ENCODE measurements around the gene ARHGAP26. TPM values are rescaled to one million over a fixed set of nuclear protein-coding genes. Genes with fewer than 3 reads are reported as not detected.

ARHGAP26 gene
- polyA plus RNA-seq, 3 donors: 26.5 to 56.8 (median 28.7) TPM

DNA sequence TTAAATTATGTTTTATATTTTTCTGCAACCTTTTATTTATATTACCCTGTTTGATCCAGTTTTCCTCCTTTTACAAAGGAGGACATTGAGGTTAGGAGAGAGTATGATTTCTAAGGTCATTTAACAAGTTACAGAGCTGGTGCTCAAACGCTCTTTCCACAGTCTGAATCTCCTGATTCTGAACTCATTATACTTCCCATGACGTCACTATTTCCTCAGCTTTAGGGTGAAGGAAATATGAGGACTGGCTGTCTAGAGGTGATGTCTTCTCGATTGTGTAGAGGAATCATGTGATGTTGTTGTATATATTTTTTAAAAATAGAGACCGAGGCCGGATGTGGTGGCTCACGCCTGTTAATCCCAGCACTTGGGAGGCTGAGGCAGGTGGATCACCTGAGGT is 140.0 kb downstream of the ARHGAP26 start:
- intact Hi-C loops (cut with micrococcal nuclease): no loop called here
- Histone ChIP-seq H3K79me2 (ENCODE audit: insufficient read depth, low read length) (no peaks in the 10 kb centered on the region), H3K27me3 (ENCODE audit: control insufficient read depth in 2 of 2, insufficient read depth in 2 of 2, low read length in 2 of 2) (no peaks in the 10 kb centered on the region), H3K9ac (ENCODE audit: insufficient read depth, low read length, poor library complexity, severe bottlenecking) (no peak overlapping the region), H3K36me3 (replicated peaks in 1 of 2; ENCODE audit: control insufficient read depth in 1 of 2, insufficient read depth in 2 of 2, low read length in 2 of 2) (peaks cover 99% of the 10 kb centered on the region in 2 donors), H3K4me2 (replicated peaks; ENCODE audit: extremely low read depth, low read length, poor library complexity, severe bottlenecking) (no peak overlapping the region), H2AFZ (ENCODE audit: insufficient read depth, low read depth, low read length, poor library complexity, severe bottlenecking) (no peak overlapping the region), H3K9me3 (replicated peaks in 1 of 2; ENCODE audit: control insufficient read depth in 1 of 2, insufficient read depth in 1 of 2, low read length in 2 of 2) (no peaks in the 10 kb centered on the region), H3K4me3 (replicated peaks in 1 of 3; ENCODE audit: low read depth in 2 of 3, low read length in 3 of 3) (no peak overlapping the region), H4K20me1 (ENCODE audit: insufficient read depth, low read length) (peaks cover 94% of the 10 kb centered on the region), H3K27ac (ENCODE audit: low read depth in 1 of 2, low read length in 2 of 2) (no peak overlapping the region), H3K4me1 (ENCODE audit: control insufficient read depth in 1 of 2, insufficient read depth in 2 of 2, low read length in 2 of 2) (no peaks in the 10 kb centered on the region)
- TF ChIP-seq CTCF (IDR thresholded peaks at IDR 0.05): no peak
- H3K4me1 Mint-ChIP-seq: no peaks in the 10 kb centered on the region
- no peak overlapping the region for H3K4me3 Mint-ChIP-seq
- H3K27me3 Mint-ChIP-seq (ENCODE audit: low read depth in 3 of 3): no peaks in the 10 kb centered on the region
- 96% methylated on average over 4 of the region's 6 CpGs for whole genome bisulfite sequencing (ENCODE audit: insufficient coverage)
- no peak overlapping the region for H3K27ac Mint-ChIP-seq
- peaks cover 91 to 95% of the 10 kb centered on the region in 2 donors for H3K36me3 Mint-ChIP-seq
- H3K9me3 Mint-ChIP-seq: no peaks in the 10 kb centered on the region
- DNase-seq: no peak

DNA sequence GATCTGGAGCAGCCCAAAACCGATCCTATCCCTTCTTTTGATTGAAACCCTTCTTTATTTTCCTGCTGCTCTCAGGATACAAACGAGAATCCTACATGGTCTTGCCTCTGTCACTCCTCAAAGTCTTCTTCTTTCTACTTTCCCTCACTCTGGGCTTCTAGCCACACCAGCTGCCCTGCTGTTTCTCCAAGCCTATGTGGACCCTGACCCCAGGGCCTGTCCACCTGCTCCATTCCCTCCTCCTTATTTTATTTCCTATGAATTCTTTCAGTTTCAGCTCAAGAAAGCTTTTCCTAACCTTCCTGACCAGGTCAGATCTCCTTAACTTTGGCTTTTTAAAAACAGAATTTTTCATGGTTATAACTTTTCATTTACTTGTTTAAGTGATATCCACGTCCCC is 141.0 kb downstream of the ARHGAP26 start:
- H3K4me3 Mint-ChIP-seq: no peak overlapping the region
- H3K36me3 Mint-ChIP-seq: peaks cover 92 to 96% of the 10 kb centered on the region in 2 donors
- Histone ChIP-seq H3K79me2 (ENCODE audit: insufficient read depth, low read length) (no peaks in the 10 kb centered on the region), H4K20me1 (ENCODE audit: insufficient read depth, low read length) (peaks cover 94% of the 10 kb centered on the region), H3K36me3 (replicated peaks in 1 of 2; ENCODE audit: control insufficient read depth in 1 of 2, insufficient read depth in 2 of 2, low read length in 2 of 2) (peaks cover 98 to 99% of the 10 kb centered on the region in 2 donors), H3K4me1 (ENCODE audit: control insufficient read depth in 1 of 2, insufficient read depth in 2 of 2, low read length in 2 of 2) (no peaks in the 10 kb centered on the region), H3K27me3 (ENCODE audit: control insufficient read depth in 2 of 2, insufficient read depth in 2 of 2, low read length in 2 of 2) (no peaks in the 10 kb centered on the region), H3K9me3 (replicated peaks in 1 of 2; ENCODE audit: control insufficient read depth in 1 of 2, insufficient read depth in 1 of 2, low read length in 2 of 2) (no peaks in the 10 kb centered on the region), H3K4me2 (replicated peaks; ENCODE audit: extremely low read depth, low read length, poor library complexity, severe bottlenecking) (no peak overlapping the region), H3K9ac (ENCODE audit: insufficient read depth, low read length, poor library complexity, severe bottlenecking) (no peak overlapping the region), H2AFZ (ENCODE audit: insufficient read depth, low read depth, low read length, poor library complexity, severe bottlenecking) (no peak overlapping the region), H3K27ac (ENCODE audit: low read depth in 1 of 2, low read length in 2 of 2) (no peak overlapping the region), H3K4me3 (replicated peaks in 1 of 3; ENCODE audit: low read depth in 2 of 3, low read length in 3 of 3) (no peak overlapping the region)
- peaks cover 6% of the 10 kb centered on the region for H3K4me1 Mint-ChIP-seq
- no peaks in the 10 kb centered on the region for H3K9me3 Mint-ChIP-seq
- H3K27me3 Mint-ChIP-seq (ENCODE audit: low read depth in 3 of 3): no peaks in the 10 kb centered on the region
- intact Hi-C loops (cut with micrococcal nuclease): no loop called here
- DNase-seq: no peak
- no peak overlapping the region for H3K27ac Mint-ChIP-seq
- 96% methylated on average over 2 of the region's 3 CpGs for WGBS (ENCODE audit: insufficient coverage)
- TF ChIP-seq CTCF (IDR thresholded peaks at IDR 0.05): no peak
